ENCODE results near the gene PPARD.

- no peak for TF ChIP-seq ARNT (IDR thresholded peaks at IDR 0.05)
- no peak for TF ChIP-seq NFRKB (IDR thresholded peaks at IDR 0.05)
- no peak for TF ChIP-seq CTBP1 (IDR thresholded peaks at IDR 0.05; ENCODE audit: borderline replicate concordance)
- TF ChIP-seq SP1 (IDR thresholded peaks at IDR 0.05) = no peak
- TF ChIP-seq BHLHE40 (IDR thresholded peaks at IDR 0.05; ENCODE audit: borderline replicate concordance) = no peak
- TF ChIP-seq FOXM1 (IDR thresholded peaks at IDR 0.05; ENCODE audit: borderline replicate concordance) = no peak
These were observed 46.5 kb downstream of the PPARD start for GRCh38 chr6:35388772-35389352.
